HG03558 (cell line): Measurements from ENCODE around the gene ZNF775.

ENCODE experiments used
- ATAC-seq: cut with Tn5 transposase; IDR thresholded peaks from one replicate; pipeline ENCODE4 v1.9.1; 2021; ENCODE audit warnings: moderate number of reproducible peaks; ENCODE audit not compliant: unreplicated experiment; ENCODE audit errors: extremely low read depth

Gene ZNF775

GRCh38 chr7:150410131-150410530, 31.0 kb downstream of the ZNF775 start:
- ATAC-seq, result no peak

DNA sequence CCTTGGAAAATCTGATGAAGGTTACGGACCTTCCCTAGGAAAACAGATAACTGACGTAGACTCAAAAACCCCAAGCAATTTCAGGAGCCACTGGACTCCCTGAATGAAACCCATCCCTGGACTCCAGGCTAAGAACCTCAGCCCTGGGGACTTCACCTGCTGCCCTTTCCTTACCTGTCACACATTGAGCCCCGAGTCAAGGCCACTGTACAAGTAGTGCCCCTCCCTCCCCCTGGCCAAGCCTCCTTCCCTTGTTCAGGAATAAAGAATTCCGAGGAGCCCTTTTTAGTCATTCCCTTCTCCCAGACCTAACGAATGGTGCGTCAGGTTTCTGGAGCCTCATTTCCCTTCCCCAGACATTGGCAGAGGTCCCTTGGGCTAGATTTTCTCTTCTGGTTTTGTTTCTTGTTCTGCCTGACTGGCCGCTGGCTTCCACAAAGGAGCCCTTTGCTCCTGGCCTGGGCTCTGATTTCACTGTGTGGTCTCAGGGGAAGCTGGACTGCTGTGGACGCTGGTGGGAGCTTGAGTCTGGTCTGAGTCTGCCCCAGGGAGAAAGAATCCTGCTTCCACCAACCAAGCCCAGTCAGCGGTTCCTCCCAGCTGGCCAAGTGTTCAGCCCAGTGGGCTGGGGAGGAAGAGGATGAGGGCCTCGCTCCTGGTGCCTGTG, 31.7 kb downstream of the ZNF775 start:
- no peak for ATAC-seq

GRCh38 chr7:150411606-150412005, 32.5 kb downstream of the ZNF775 start:
- ATAC-seq, result no peak

DNA sequence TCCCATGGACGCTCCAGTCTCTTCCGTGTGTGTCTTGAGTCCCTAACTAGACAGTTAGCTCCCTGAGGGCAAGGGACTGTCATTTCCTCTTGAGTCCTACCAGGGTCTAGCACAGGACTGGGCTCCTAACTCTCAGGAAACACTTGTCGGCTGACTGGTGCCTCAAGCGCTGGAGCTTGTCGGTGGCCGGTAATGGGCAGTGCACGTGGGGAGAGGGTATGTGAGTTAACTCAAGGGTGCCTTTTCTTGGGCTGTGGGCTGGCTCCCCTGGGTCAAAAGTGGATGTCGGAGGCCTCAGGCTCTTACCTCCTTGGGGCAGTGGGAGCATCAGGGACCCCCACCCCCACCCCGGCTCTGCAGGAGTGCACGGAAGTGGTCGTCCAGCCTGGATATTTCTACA, 32.9 kb downstream of the ZNF775 start:
- no peak for ATAC-seq

GRCh38 chr7:150412518-150413488, 33.7 kb downstream of the ZNF775 start:
- no peak for ATAC-seq

GRCh38 chr7:150413640-150414081, 34.5 kb downstream of the ZNF775 start:
- ATAC-seq, result no peak

- ATAC-seq, result no peak
Measured at GRCh38 chr7:150415161-150416153, 36.3 kb downstream of the ZNF775 start.

- ATAC-seq, result no peak
Measured at GRCh38 chr7:150417239-150417638, 38.1 kb downstream of the ZNF775 start.

GRCh38 chr7:150417863-150418262, 38.7 kb downstream of the ZNF775 start:
- ATAC-seq, result no peak

DNA sequence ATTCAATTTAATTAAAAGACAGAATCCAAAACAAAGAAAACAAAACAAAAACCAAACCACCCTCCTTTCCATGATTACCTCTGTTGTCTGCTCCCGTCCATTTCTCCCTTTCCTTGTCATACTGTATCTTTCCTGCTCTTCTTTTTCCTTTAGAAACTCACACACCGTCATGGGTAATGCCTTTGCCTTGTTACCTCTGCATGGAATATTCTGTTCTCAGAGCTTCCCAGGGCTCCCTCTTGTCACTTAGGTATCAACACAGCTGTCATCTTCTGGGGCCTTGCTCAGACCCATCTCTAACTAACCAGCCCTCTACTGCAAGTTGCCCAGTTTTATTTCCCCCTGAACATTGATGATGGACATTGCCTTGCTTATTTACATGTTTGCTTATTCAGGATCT, 41.1 kb downstream of the ZNF775 start:
- ATAC-seq, result no peak

DNA sequence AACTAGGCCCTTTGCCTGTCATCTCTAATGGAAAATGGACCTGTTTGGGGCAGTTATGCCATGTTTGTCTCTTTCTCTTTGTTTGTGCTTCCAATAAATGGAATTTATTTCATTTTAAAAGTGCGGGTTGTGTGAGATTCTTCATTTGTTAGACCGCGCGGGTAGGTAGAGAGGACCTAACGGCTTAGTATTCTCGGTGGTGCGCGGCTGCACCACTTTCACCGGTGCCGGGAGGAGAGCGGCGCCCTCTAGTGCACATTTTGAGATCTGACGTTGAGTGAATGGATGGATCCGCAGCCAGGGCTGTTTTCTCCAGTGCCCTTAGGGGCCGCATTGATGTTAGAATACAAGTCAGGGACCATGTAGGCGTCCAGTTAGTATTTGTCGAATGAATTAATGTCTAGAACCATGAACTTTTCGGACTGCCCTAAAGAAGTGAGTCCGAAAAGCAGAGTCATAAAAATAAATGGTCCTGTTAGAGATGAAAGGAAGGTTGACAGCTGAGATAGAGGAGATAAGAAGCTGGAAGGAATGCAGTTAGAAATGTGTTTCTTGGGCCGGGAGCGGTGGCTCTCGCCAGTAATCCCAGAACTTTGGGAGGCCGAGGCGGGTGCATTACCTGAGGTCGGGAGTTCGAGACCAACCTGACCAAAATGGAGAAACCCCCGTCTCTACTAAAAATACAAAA, 42.0 kb downstream of the ZNF775 start:
- peak; percentile 93 for ATAC-seq

- no peak for ATAC-seq
Measured at GRCh38 chr7:150421831-150422230, 42.7 kb downstream of the ZNF775 start.

DNA sequence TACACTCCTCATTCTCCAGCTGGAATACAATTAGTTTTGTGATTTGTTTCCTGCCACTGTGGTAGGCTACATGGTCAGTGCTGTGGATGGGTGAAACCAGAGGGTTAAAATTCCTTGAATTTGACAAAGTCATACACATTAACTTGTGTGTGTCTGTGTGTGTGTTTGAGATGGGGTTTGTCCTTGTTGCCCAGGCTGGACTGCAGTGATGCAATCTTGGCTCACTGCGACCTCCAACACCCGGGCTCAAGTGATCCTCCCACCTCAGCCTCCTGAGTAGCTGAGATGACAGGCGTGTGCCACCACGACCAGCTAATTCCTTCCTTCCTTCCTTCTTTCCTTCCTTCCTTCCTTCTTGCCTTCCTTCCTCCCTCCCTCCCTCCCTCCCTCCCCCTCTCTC, 46.5 kb downstream of the ZNF775 start:
- ATAC-seq, result no peak

GRCh38 chr7:150428671-150429451, 49.7 kb downstream of the ZNF775 start:
- ATAC-seq, result no peak

- ATAC-seq, result no peak
Measured at GRCh38 chr7:150429699-150430098, 50.6 kb downstream of the ZNF775 start.

DNA sequence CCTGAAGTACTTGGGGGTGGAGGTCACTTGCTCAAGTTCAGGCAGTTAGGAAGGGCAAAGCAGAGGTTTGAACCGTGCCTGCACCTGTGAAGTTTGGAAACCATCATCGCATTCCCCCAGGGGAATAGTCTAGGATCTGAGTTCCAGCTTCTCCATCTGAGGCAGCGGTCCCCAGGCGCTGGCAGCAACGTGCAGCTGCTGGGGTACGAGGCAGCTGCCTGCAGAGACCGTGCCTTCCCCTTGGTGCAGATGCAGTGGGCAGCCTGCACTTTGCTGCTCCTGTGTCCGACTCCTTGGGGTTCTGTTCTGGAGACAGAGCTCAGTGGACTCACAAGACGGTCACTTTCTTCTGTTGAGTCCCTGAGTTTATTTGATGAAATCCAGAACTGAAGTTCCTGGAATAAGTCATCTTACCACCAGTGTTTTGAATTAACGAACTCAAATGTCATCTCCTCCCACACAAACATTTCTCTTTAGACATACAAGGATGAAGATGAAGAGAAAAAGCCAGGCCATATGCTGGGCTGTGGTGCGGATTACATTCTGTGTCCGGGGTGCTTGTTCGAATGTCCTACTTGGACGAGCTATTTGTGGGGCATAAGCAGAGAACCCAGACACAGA, 51.4 kb downstream of the ZNF775 start:
- ATAC-seq, result no peak

DNA sequence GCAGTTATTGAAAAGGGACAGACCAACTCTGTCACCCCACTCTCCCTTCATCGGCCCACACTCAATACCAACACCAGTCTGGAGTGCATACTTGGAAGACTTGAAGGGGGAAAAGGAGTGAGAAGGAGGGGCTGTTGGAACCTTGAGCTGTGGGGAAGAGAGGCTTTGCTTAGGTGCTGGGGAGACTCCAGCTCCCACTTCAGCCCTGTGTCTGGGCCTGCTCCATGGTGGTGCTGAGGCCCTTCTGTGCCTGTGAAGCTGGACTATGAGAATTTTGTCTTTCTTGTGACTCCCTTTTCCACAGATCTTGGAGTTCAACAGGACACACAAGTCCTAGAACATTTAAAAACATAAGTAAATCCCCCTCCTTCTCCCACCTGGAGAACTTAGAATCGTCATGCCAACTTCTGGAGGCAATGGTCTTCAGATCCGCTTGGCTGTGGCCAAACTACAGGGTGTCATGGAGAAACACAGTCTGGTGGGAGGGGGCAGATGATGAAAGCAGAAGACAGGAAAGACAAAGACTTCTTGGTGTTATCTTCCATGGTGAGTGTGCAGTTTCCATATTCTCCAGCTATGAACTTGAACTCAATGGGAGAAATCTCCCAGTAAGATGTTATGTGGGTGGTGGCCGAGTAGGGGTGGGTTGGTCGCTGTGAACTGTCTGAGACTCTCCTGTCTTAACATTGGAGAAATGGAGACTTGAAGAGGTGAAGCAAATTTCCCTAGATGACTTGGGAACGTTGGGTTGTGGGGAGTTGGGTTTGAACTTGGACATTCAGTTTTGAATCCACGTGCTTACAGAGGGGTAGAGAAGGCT, 52.9 kb downstream of the ZNF775 start:
- no peak for ATAC-seq
